NCI-H1436 (cell line): ENCODE measurements around the gene RLN3.
"Not testable (repeated sequence)": the region's sequence is repeated elsewhere in the genome, so short reads cannot be mapped to it uniquely, and the experiment has no call there.

ENCODE experiments used
- DNase-seq: peaks from one replicate; lab custom pipeline; 2025; lab: John Stamatoyannopoulos, UW

RLN3 gene

GRCh38 chr19:13995017-13995728 lies 32.8 kb upstream of the RLN3 start:
- no peak for DNase-seq

DNA sequence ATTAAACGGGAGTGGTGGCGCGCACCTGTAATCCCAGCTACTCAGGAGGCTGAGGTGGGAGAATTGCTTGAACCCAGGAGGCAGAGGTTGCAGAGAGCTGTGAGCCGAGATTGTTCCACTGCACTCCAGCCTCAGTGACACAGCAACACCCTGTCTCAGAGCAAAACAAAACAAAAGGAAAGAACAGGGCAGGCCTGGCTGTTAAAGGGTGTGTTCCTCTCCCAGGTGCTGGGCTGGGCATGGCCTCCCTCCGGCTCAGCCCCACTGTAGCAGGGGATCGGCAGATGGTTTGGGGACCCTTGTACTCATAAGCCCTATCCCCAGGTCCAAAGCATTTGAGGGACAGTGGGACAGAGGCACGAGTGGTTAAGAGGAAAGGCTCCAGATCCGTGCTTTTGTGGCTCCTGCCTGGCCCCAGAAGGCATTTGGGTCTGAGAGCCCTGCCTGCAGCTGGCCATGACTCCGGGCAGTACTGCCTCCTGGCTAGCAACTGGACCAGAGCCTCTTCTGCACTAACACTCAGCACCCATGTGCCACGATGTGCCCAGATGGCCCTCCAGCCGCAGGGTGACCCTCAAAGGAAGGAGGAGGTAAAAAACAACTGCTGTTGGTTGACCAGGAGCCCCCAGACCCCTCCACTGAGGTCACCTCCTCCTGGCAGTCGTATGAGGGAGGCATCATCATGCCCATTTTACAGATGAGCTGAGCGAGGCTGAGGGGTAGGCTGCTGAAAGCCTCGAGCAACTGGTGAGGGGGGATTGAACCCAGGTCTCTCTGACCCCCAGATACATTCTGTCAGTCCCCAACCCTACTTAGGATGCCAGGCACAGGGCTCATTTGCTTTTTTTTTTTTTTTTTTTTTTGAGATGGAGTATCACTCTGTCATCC lies 31.8 kb upstream of the RLN3 start:
- no peak for DNase-seq

- DNase-seq = no peak
Observed at GRCh38 chr19:13996928-13997630, 30.9 kb upstream of the RLN3 start.

DNA sequence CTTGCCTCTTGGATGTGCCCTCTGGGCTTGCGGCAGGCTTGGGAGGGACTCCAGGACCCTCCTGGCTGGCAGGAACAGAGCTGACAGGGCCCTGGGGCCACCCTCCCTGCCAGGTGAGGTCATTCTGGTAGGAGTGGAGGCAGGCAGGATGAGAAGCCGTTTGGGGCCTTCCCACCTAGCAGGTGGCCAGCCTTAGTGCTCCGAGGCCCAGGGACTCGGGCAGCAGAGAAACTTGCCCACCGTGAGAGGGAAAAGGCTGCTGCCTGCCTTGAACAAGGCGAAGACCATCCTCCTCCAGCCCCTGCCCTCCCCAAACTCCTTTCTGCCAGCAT lies 30.4 kb upstream of the RLN3 start:
- no peak for DNase-seq

DNA sequence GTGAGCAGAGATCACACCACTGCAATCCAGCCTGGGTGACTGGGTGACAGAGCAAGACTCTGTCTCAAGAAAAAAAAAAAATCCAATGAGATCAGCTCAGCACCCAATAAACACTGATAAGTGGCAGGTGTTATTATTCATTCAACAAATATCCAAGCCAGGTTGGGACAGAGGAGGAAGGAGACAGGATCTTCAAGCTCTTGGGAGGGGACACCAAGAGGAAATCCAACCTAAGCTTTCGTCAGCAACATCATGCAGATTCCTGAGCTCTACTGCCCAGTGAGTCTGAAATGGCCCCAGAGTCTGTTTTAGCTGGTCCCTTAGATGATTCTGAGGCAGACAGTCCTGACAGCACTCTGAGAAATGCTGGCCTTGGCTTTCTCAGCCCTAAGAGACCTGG lies 29.5 kb upstream of the RLN3 start:
- DNase-seq = no peak

- no peak for DNase-seq
Observed at GRCh38 chr19:13999085-13999484, 28.9 kb upstream of the RLN3 start.

DNA sequence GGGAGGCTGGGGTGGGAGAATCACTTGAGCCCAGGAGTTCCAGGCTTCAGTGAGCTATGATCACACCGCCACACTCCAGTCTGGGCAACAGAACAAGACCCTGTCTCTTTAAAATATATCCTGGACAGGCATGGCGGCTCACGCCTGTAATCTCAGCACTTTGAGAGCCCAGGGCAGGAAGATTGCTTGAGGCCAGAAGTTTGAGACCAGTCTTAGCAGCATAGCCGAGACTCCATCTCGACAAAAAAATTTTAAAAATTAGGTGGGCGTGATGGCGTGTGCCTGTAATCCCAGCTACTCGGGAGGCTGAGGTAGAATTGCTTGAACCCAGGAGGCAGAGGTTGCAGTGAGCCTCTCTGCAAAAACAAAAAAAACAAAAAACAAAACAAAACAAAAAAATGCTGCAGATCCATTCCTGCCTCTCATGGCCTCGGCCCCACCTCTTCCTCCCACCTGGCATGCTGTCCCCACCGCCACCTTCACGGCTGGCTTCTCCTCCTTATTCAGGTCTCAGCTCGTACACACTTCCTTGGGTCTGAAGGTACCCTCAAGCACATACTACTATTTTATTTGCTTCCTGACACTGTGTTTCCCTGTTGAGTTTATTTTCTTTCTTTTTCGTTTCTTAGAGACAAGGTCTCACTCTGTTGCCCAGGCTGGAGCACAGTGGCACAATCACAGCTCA lies 27.1 kb upstream of the RLN3 start:
- DNase-seq = no peak

DNA sequence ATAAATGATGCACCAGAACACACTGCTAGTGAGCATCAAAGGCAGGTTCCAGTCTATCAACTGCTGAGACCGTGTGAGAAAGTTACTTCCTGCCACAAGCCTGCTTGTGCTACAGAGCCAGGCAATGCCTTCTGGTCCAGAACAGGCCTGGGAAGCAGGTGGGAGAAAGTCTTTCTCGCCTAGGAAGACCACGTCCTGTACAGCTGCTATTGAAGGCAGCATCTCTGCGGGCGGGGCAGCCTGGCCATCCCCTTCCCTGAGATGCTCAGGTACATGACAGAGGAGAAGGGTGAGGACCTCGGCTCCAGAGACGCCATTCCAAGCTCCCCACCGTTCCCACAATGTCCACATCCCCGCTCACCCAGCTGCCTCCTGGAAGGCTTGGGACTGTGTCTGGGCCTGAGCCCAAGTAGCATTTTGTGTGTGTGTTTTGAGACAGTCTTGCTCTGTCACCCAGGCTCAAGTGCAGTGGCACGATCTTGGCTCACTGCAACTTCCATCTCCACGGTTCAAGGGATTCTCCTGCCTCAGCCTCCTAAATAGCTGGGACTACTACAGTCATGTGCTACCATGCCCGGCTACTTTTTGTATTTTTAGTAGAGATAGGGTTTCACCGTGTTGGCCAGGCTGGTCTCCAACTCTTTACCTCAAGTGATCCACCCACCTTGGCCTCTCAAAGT lies 25.2 kb upstream of the RLN3 start:
- no peak for DNase-seq

- DNase-seq = no peak
Observed at GRCh38 chr19:14003251-14004055, 24.5 kb upstream of the RLN3 start.

DNA sequence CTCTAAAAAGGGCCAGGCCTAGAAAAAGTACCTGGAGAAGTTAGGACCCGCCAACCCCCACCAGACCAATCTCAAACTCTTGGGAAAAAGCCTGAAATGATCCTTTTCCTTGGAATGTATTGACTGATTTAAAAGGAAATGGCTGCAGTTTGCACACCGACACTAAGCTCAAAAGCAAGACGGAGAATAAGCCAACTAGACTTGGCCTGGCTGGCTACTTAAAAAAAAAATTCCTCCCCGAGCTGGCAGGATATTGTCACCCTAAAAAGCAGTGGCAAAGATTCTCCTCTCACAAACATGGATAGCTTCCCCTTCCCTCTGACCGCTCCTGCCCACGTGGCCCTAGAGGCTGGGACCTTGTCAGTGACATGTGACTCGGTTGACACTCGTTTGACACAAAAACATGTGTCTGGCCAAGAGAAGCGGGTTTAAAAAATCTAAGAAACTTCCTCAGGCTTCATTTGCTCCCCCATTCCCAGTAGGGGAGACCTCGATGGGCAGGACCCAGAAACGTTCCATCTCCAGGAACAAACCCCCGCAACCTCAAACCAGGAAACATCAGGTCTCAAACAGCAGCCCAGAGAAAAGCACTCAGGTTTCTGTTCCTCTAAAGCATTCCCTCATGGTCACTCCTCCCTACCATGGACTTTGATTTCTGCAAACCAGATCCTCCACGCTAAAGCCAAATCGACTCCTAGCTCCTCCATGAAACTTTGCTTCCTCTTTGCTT lies 23.2 kb upstream of the RLN3 start:
- DNase-seq = no peak

DNA sequence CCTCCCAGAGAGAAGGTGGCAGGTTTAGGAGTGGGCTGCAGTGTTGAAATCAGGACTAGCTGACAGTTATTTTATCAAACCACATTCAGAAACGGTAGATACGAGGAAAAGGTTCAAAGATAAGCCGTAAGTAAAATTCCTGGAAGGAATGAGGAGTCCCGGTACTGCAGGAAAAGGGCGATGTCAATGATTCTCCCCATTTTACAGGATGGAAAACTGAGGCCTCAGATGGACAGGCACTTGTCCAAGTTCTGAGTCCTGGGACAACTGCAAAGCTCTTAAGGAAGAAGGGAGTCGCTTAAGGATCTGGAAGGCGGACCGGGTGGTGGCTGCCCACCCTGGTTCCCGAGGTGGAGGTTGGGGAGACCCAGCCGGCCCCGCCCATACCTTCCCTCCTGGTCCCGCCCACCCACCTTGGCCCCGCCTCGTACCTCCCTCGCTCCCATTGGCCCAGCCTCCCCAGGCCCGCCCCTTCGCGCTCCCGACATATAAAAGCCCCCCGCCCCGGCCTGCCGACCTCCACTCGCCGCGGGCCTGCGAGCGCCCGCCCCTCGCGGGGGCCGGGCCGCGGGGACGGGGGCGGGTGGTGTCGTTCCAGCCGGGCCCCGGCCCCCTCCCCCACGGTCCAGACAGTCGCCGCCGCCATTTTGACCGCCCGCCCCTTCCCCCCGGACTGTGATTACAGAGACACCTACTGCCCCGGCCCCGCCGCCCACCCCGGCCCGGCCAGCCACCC lies 22.4 kb upstream of the RLN3 start:
- peak; percentile 87 for DNase-seq

DNA sequence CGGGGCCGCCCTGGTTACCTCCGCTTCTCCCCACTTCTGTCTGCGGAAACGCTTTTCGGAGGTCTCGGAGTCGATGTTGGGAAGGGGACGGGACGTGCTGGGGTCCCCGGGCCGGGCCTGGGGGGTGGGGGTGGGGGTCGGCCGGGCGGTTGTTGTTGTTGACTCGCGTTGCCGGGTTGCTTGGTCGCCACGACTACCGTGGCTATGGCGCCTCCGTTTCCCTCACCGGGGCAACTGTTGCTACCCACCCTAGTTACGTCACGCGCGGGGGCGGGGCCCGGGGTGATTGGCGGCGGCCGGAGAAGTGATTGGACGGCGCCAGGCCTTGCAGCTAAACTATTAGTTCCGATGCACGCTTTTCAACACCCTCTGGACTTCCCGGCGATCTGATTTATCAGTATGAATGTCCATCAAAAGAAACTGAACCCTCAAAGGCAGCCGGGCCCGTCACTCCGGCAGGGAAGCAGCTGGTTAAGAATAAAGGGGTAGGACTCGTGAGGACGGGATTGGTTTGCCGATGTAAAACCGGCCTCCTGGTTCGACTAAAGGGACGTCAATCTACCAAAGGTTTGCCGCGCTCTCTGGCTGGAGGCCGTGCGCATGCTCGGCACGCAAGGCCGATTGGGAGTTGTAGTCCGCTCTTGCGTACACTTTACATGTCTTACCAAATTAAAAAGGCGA lies 21.7 kb upstream of the RLN3 start, which contains the start of gene RFX1:
Gene RFX1, minus strand, starts transcription at position 236 of the 681 bp plus-strand sequence. CDS start 12,477 bp downstream, outside the sequence.
- peak; percentile 99 for DNase-seq

- peak; percentile 93 for DNase-seq
Observed at GRCh38 chr19:14006766-14007562, 21.0 kb upstream of the RLN3 start.

- no peak for DNase-seq
Observed at GRCh38 chr19:14012378-14012915, 15.5 kb upstream of the RLN3 start.

- DNase-seq = no peak
Observed at GRCh38 chr19:14015524-14016035, 12.4 kb upstream of the RLN3 start.

GRCh38 chr19:14019100-14019499 lies 8.8 kb upstream of the RLN3 start:
- DNase-seq = no peak

DNA sequence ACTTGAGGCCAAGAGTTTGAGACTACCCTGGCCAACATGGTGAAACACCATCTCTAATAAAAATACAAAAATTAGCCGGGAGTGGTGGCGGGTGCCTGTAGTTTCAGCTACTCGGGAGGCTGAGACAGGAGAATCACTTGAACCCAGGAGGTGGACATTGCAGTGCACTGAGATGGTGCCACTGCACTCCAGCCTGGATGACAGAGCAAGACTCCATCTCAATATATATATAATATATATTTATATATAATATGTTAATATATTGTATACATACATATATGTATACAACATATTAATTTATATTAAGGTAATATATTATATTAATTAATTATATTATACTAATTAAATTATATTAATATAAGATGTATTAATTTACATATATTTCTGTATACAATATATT lies 8.2 kb upstream of the RLN3 start:
- DNase-seq = not testable (repeated sequence)
